ENCODE results near the gene RBL1. TPM values are rescaled to one million over a fixed set of nuclear protein-coding genes. Genes with fewer than 3 reads are reported as not detected.

Gene RBL1
- total RNA-seq, 3 donors from 2014 or later, result 5.8 to 7.6 (median 6.6) TPM

- Histone ChIP-seq H3K9me3 (no peaks in the 10 kb centered on the region), H3K36me3 (ENCODE audit: low read depth) (no peaks in the 10 kb centered on the region), H3K4me1 (ENCODE audit: low read depth) (peaks cover 5% of the 10 kb centered on the region), H3K4me3 (no peak overlapping the region)
- peak in 1 of 3 donors; percentile 42 for DNase-seq
- TF ChIP-seq CTCF (IDR thresholded peaks at IDR 0.05), result no peak
- peak; percentile 92 for ATAC-seq
- intact Hi-C loops (cut with DNase I, micrococcal nuclease), result no loop called here
Observed at GRCh38 chr20:36975099-36975818, 120.5 kb downstream of the RBL1 start.

GRCh38 chr20:36974660-36975059 is 121.1 kb downstream of the RBL1 start:
- no peaks in the 10 kb centered on the region for H3K36me3 ChIP-seq (ENCODE audit: low read depth)
- TF ChIP-seq CTCF (IDR thresholded peaks at IDR 0.05), result no peak
- intact Hi-C loops (cut with DNase I, micrococcal nuclease), result no loop called here

GRCh38 chr20:36971103-36971502 is 124.7 kb downstream of the RBL1 start:
- H3K36me3 ChIP-seq (ENCODE audit: low read depth), result no peaks in the 10 kb centered on the region
- no peak overlapping the region for H3K4me3 ChIP-seq
- intact Hi-C loops (cut with DNase I, micrococcal nuclease), result no loop called here
- TF ChIP-seq CTCF (IDR thresholded peaks at IDR 0.05), result no peak
- no peaks in the 10 kb centered on the region for H3K9me3 ChIP-seq
- ATAC-seq, result no peak
- H3K4me1 ChIP-seq (ENCODE audit: low read depth), result peaks cover 5% of the 10 kb centered on the region
- DNase-seq, result no peak

More at GRCh38 chr20:36974660-36975059, 121.1 kb downstream of the RBL1 start:
- peaks cover 5% of the 10 kb centered on the region for H3K4me1 ChIP-seq (ENCODE audit: low read depth)
- DNase-seq (no peak), ATAC-seq (peak; percentile 53)
- H3K4me3 ChIP-seq, result no peak overlapping the region
- no peaks in the 10 kb centered on the region for H3K9me3 ChIP-seq

- no peak for TF ChIP-seq CTCF (IDR thresholded peaks at IDR 0.05)
- peak; percentile 53 for ATAC-seq
- DNase-seq, result no peak
- intact Hi-C loops (cut with DNase I, micrococcal nuclease), result no loop called here
- H3K4me3 ChIP-seq, result no peak overlapping the region
- H3K36me3 ChIP-seq (ENCODE audit: low read depth), result no peaks in the 10 kb centered on the region
- H3K9me3 ChIP-seq, result no peaks in the 10 kb centered on the region
- no peaks in the 10 kb centered on the region for H3K4me1 ChIP-seq (ENCODE audit: low read depth)
Observed at GRCh38 chr20:36969478-36970186, 126.2 kb downstream of the RBL1 start.

- intact Hi-C loops (cut with DNase I, micrococcal nuclease), result no loop called here
- no peaks in the 10 kb centered on the region for H3K9me3 ChIP-seq
- no peak for DNase-seq
- no peak for TF ChIP-seq CTCF (IDR thresholded peaks at IDR 0.05)
- H3K4me1 ChIP-seq (ENCODE audit: low read depth), result no peaks in the 10 kb centered on the region
- ATAC-seq, result peak; percentile 19
- no peaks in the 10 kb centered on the region for H3K36me3 ChIP-seq (ENCODE audit: low read depth)
- H3K4me3 ChIP-seq, result no peak overlapping the region
Observed at GRCh38 chr20:36969051-36969450, 126.7 kb downstream of the RBL1 start.
